Middle frontal gyrus (tissue), 1 donor: ENCODE measurements around the gene UGT2A3.
"Not testable (repeated sequence)": the region's sequence is repeated elsewhere in the genome, so short reads cannot be mapped to it uniquely, and the experiment has no call there.

Experiments
- DNase-seq: peaks from one replicate; pipeline ENCODE4 v3.0.0-alpha.2; 2015; ENCODE audit warnings: low spot score; ENCODE audit errors: extremely low spot score

Gene UGT2A3

DNA sequence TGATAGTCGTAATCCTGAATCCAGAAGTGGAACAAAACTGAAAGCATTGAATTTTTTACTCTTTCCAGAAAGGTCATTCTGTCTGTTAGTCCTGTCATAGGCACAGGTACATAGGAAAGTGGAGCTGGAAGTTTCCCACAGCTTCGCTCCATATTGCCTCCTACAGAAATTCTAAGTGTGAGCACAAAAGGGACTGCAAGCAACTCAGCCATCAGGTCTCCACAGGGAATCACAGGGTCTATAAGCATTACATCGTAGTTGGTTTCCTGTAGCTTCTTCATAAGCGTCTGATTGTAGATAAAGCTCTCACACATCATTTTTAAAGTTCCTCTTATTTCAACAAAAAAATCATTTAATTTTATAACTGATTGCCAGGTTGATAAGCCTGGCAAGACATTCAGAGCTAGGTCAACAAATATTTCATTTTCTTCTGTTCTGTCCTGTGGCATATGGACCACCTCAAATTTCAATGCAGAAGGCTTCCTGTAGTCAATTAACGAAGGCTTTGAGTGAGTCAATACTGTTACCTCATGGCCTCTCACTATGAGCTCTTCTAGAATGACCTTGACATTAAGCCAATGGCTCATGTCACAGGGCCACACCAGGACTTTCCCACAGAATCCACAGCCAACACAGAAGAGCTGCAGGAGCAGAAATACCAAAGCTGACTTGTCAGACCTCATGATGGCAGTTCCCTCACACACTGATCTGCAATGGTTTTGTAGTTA is at the start of gene UGT2A3:
TSS of gene UGT2A3 (minus strand) at position 727 of the 728 bp plus-strand sequence. CDS start at position 683, 44 bp downstream.
- no peak for DNase-seq

DNA sequence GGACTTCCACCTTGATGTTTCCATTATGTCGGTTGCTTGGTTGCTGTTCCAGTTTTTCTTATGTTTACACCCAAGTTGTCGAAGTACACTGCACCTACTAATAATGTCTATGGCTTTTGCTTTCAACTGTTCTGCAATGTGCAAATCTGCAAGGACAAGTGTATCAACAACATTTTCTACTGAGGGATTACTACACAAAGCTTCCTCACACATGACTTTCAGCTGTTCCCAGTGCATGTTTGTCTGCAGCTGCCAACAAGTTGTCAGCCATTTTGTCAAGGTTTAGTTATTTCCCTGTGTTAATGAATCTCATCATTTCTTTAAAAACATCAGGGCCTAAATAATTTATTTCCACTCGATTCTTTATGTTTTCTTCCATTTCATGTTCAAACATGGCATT is 45.4 kb upstream of the UGT2A3 start:
- DNase-seq: no peak

DNA sequence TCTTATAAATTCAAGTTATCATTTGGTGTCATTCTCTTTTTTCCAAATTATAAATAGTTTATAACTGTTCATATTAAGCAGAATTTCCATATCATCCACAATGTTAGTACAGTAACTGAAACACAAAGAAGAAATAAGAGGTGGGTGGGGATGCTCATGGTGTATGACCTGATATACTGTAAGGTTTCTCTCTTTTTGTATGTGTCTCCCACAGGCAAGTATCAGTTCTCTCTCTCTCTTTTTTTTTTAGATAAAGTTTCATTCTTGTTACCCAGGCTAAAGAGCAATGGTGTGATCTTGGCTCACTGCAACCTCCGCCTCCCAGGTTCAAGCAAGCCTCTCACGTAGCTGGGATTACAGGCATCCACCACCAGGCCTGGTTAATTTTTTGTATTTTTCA is 43.7 kb upstream of the UGT2A3 start:
- no peak for DNase-seq

DNA sequence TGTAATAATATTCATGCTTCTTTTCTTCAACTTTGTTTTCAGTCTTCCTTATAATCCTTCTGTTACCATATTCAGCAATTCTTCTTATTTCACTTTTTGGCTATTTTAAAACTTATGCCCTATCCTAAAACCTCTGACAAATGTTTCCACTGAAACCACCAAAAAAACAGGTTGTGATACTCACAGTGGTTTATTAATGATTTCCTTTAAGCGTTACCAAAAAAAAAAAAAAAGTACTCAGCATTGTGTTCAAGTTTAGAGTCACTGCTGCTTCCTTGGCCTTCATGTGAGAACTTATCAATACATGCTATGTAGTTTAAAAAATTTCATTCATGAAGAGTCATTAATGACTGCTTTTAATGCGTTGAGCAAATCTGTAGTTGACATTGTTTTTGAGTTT is 35.4 kb upstream of the UGT2A3 start:
- DNase-seq: no peak

DNA sequence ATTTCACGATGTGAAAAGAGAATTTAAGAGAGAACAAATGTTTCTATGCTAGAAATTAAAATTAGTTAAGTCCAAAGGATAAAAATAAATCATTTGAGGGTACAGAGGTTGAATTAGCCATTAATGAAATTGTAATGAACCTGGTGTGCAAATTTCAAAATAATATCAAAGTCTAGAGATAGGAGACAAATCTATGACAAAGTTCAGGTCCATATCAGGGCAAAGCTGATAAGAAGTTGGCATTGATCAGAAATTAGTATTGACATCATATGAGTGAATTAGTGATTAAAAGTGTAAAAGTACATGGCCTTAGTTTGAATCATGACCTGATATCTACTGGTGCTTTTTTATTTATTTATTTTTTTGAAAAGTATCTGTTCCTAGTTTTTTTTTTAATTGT is 33.8 kb upstream of the UGT2A3 start:
- DNase-seq: no peak

DNA sequence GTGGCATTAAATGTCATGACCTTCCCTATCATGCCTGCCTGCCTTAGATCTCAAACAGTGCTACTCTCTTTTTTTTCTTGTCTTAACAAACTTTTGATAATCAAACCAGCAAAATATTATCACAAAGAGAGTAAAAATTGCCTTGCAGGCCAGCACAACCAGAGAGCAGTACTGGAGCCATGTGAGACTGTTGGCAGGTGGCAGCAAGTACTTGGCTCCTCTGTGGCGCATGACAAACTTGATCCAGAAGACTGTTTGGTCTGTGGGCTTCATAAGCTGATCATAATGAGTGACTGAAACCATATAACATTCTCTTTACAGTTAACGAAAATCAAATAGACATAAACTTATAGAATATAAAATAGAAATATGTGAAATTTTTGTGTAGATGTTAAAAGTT is 33.3 kb upstream of the UGT2A3 start:
- no peak for DNase-seq

DNA sequence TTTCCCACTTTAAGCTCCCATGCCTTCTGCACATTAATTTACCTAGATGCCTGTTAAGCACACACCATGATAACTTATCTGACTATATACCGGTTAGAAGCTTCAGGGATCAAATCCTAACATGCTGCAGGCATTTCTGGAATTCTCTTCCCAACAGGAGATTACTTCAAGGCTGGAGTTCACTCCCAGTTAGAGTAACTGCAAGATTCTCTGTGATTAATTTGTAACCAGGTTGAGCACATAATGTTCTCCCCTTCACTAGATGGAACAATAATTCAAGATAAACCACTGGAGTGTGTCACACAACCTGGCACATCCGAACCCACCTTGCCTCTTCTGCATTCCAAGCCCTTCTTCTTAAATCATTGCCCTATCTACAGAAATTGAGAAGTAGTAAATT is 11.8 kb upstream of the UGT2A3 start:
- DNase-seq: no peak

DNA sequence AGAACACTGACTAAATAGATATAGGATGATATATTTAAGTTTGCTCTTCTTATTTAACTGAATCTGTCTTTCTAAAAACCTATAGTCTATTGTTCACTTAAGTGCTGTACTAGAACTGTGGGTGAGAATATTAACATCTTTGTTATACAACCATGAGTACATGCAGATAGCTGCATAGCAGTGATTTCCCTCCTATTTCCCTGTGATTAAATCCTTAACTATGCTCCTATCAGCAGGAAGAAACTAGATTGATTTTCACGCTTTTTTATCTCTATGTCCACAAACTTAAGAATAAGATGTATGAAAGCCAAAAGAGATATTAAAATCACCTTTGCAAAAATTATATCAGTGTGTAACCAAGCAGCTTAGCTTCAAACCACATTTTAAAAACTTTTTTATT is 11.3 kb upstream of the UGT2A3 start:
- DNase-seq: no peak

DNA sequence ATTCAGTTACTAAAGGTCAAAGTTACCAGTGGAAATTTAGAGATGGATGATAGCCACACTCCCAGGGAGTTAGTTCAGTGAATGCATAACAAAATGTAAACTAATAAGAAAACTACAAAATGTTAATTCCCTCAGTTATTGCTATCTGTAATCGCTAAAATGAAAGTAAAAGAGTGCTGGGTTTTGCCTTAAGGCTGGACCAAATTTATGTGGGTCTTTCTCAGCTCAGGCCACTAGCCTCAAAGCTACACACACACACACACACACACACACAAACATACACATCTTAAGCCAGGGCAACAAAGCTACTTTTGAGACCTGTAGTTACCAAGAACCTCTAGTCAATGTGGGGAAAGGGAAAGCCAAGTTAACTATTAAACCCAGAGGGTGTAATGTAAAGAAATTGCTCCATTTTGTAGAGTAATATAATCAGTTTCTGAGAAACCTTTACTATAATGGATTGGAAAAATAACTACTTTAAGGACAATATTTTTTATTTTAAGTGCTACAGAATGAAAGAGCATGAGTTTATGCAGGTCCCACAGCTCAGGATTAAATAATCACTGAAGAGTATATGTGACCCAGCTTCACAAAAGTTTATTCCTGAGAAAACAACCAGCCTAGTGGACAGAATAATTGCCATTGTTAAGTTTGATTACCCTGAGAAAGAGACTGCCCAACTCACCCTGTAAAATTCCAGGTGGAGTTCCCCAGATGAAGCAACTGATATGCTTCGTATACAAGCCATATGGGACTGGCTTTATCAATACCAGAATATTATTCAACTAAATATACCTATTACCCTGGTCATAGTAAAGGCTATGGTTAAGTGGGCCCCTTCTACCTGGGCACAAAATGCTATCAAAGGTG is 8.9 kb upstream of the UGT2A3 start:
- DNase-seq: no peak

DNA sequence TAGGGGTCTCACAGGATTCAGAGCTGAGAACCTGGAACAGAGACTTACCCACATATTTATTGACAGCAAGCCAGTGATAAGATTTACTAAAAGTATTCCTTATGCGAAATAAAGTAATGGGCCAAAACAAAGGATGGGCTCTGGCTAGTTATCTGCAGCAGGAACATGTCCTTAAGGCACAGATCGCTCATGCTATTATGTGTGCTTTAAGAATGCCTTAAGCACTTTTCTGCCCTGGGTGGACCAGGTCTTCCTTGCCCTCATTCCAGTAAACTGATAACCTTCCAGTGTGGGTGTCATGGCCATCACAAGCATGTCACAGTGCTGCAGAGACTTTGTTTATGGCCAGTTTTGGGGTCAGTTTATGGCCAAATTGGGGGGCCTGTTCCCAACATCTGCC is 7.5 kb upstream of the UGT2A3 start:
- DNase-seq: not testable (repeated sequence)

DNA sequence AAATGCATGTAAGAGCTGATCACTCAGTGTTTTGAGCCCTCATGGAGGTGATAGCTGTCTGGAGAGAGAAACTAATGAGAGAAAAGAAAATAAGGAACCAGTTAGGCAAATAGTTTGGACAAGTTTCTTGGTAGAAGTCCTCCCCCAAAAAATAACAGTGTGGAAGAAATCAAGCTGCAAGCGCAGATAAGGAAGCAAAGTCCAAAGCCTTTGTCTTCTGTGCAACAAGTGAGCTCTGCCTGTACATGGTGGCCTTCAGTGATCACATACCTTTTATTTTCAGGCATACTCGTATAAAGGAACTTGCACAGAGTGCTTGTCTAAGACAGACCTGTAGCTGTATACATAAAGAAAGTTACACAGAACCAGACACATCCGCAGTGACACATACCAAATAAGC is 2.5 kb upstream of the UGT2A3 start:
- no peak for DNase-seq

DNA sequence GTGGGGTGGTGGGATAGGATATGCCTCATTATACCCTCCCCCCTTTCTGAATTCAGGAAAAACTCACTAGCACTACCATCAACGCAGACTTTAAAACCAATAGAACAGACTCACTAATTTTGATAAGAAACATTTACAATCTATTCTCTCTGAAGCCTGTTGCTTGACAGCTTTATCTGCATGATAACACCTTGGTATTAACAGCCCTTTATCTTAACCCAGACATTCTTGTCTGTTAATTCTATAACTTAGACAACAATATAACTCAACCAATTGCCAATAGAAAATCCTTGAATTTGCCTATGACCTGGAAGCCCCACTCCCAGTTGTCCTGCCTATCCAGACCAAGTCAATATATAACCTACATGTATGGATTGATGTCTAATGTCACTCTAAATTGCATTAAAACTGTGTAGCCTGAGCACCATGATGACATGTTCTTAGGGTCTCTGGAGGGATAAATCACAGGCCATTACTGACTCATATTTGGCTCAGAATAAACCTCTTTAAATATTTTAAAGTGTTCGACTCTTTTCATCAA is 1.5 kb upstream of the UGT2A3 start:
- DNase-seq: no peak

DNA sequence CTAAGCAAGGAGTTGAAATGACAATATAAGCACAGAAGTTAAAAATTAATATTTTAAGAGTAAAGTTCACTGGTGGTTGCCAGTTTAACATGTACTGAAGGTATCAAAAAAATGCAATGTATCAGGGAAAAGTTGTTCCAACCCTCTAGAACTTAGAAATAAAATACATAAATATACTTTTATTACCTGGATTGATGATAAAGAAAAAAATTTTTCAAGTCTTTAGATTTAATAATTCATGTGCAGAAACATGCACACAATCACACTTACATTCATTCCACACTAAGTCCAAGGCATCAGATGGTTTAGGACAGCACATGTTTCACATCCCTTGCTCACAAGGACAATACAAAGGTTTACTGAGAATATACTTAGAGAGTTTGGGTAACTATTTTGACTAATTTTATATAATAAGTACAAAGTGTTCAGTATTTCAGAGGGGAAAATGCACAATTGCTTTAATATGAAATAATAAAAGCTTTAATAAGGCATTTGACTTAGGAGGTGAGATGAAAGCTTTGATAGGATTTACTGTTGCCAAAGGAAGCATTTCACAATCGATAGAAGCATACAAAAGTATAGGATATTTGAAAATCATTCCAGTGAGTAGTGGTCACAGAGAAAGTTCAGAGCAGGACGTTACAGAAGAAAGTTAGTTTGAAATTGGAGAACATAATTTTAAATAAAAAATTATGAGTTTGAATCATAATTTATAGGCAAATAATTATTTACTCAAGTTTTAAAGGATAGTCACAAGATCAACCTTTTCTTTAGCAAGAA is 392 bp upstream of the UGT2A3 start:
- DNase-seq: no peak

DNA sequence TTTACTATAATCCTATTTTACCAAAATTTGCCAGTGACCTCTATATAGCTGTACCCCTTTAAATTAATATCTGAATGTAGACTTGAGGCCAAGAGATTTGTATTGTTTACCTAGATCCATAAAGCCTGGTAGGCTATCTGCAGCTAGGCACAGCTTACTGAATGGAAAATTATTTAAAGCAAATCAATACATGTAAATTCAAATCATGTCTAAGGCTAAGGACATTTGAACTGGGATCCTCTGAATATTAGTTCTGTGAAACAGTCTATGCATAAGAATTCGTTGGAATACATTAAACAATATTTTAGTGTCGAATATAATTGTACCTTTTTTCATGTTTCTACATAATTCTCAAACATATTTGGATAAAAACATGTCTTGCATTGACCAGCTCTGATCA is 1.6 kb downstream of the UGT2A3 start:
- DNase-seq: no peak

DNA sequence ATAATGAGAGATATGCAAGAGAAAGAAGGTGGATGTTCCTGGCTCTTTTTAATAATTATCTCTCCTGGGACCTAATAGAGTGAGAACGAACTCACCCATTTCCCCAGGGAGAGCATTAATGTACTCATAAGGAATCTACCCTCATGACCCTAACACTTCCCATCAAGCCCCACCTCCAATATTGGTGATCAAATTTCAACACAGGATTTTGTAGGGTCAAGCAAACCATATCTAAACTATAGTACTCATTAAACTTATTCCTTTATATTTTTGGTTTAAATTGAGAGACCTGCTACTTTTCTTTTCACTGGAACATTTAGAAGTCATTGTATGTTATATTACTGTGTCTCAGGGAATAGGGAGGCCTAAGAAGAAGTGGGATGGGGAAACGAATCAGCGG is 2.6 kb downstream of the UGT2A3 start:
- DNase-seq: no peak

DNA sequence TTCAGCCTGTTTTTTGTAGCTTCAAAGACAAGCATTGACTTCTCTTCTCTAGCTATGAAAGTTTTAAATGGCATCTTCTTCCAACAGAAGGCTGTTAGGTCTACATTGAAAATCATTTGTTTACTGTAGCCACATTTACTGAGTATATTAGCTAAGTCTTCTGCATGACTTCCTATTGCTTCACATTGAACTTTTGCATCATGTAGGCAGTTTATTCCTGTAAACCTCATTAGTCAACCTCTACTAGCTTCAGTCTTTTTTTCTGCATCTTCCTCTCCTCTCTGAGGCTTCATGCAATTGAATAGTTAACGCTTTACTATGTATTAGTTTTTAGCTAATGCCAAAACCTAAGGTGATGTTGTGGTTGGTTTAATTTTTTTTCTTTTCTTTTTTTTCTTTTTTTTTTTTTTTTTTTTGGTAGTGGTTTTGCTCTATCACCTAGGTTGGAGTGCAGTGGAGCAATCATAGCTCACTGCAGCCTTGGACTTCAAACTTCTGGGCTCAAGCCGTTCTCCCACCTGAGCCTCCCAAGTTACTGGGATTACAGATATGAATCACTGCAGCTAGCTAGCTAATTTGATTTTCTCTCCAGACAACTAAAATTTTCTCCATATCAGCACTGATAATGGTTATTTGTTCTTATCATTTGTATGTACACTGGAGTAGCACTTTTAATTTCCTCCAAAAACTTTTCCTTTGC is 3.4 kb downstream of the UGT2A3 start:
- DNase-seq: no peak

DNA sequence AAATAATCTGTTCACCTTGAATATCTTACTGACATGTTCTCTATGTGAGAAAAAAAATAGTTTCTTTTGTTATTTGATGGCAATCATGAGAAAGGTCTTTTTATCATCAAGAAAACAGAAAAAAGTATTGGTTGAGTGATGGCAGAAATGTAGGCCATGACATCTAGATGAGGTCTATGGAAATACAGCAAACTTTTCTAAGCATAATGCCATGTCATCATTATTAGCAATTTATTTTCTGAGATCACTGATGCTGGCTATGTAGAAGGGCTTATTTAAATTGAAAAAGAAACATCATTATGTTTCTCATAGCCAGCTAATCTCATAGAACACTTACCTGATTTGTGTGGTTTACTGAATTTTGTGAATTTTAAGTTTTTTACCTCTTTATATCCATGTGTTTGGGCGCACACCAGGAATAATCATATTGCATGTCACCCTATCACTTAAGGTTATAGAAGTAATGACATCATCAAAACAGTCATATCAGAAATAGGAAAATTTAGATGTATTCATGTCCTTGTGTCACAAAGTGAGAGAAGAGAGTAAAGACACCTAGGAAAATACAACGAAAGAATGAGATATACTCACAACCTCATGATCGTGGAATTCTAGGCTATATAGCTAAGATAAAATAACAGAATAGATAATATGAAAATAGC is 22.4 kb downstream of the UGT2A3 start:
- DNase-seq: no peak

DNA sequence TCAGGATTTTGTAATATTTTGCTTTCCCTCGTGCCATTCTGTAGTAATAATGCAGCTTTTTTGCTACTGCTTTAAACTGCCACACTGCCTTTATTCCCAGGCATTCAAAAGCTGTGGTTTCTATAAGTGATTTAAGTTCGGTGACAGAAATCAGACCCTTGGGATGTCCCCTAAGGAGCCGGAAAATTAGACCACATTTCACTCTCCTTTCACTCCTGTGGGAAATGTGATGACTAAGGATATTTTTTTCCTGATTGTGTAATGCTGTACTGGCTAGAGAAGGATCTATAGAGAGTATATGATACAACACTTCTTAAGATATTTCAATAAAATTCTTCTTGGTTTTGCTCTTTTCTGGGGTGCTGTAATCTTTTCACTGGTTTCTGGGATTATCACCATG is 24.4 kb downstream of the UGT2A3 start:
- DNase-seq: no peak

DNA sequence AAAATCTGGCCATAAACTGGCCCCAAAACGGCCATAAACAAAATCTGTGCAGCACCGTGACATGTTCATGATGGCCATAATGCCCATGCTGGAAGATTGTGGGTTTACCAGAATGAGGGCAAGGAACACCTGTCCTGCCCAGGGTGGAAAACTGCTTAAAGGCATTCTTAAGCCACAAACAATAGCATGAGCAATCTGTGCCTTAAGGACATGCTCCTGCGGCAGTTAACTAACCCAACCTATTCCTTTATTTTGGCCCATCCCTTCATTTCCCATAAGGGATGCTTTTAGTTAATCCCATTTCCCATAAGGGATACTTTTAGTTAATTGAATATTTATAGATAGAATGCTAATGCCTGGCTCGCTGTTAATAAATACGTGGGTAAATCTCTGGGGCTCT is 29.4 kb downstream of the UGT2A3 start:
- not testable (repeated sequence) for DNase-seq

DNA sequence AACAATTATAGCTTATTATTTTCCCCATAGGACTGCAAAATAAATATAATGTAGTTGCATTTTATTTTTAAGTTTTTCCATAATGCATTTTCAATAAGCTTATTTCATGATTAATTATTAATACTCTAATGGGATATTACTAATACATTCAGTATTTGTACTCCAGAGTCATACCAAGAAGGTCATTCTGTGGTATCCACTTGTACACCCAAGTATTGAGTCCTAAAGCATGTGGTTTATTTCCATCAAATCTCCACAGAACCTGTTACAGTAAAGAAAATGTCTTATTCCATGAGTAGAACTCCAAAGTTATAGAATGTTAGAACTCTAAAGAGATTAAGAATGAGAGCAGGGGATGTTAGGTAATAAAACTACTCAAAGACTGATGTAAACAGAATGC is 30.6 kb downstream of the UGT2A3 start:
- no peak for DNase-seq

DNA sequence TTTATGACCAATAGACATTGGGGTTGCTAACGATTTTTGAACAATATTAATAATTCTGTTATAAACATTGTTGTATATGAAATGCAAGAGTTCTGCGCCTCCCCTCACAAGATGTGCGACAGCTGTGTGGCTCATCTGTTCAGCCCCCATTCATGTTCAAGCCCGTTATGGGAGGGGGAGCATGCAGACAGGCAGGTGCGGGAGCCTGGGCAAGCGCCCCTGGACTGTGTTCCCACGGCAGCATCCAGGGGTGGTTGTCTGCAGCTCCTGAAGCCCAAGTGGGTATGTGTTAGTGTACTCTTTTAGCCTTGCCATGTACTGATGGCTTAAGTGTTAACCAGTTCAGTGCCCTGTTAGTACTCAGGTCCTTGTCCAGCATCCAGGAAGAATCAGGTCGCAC is 34.6 kb downstream of the UGT2A3 start:
- no peak for DNase-seq
